RWPE1 (cell line): ENCODE data around the gene TMEM184A.

Experiments used
- CTCF ChIA-PET: fragments of 350-600 bp; sonication (Branson Sonifier 250); formaldehyde crosslinking; extraction: SDS; loops from one replicate; lab custom pipeline; 2021; lab: Yijun Ruan, JAX
- POLR2A ChIA-PET: fragments of 400-600 bp; formaldehyde crosslinking; extraction: SDS; loops from one replicate; lab custom pipeline; 2020; ENCODE audit warnings: antibody characterized with exemption; ENCODE audit not compliant: low non-redundant PET; lab: Yijun Ruan, JAX
- DNase-seq: peaks from one replicate; pipeline ENCODE4 v3.0.0; 2012; ENCODE audit warnings: low spot score
- H3K27ac ChIP-seq: fragments of 450-650 bp; 2 replicates; pipeline ENCODE4 v1.5.1; 2017
- CTCF ChIP-seq: fragments of 450-650 bp; conservative IDR thresholded peaks from 2 replicates; pipeline ENCODE4 v1.5.1; 2017; ENCODE audit warnings: low read depth, mild to moderate bottlenecking

Gene TMEM184A

GRCh38 chr7:1564603-1565022 is 8.6 kb upstream of the TMEM184A start:
- peak overlapping the region; percentile 96 for H3K27ac ChIP-seq
- POLR2A ChIA-PET = no interaction called here
- TF ChIP-seq CTCF = no peak
- peak; percentile 61 for DNase-seq
- CTCF ChIA-PET = no interaction called here

GRCh38 chr7:1563981-1564602 is 8.1 kb upstream of the TMEM184A start:
- ChIA-PET CTCF (no interaction called here), POLR2A (no interaction called here)
- H3K27ac ChIP-seq = peak overlapping the region; percentile 96
- no peak for TF ChIP-seq CTCF
- no peak for DNase-seq

- ChIA-PET POLR2A (no interaction called here), CTCF (no interaction called here)
- DNase-seq = no peak
- no peak for TF ChIP-seq CTCF
- peak overlapping the region; percentile 96 for H3K27ac ChIP-seq
Observed at GRCh38 chr7:1562597-1563051, 6.6 kb upstream of the TMEM184A start.

GRCh38 chr7:1562116-1562515 is 6.1 kb upstream of the TMEM184A start:
- CTCF ChIA-PET = no interaction called here
- DNase-seq = no peak
- H3K27ac ChIP-seq = peak overlapping the region; percentile 96
- POLR2A ChIA-PET = no interaction called here
- TF ChIP-seq CTCF = no peak

GRCh38 chr7:1561036-1561940 is 5.3 kb upstream of the TMEM184A start:
- DNase-seq = no peak
- CTCF ChIA-PET = no interaction called here
- POLR2A ChIA-PET = no interaction called here
- H3K27ac ChIP-seq = peak overlapping the region; percentile 96
- TF ChIP-seq CTCF = no peak

GRCh38 chr7:1560620-1561031 is 4.6 kb upstream of the TMEM184A start:
- ChIA-PET CTCF (no interaction called here), POLR2A (no interaction called here)
- TF ChIP-seq CTCF = no peak
- DNase-seq = no peak
- peak overlapping the region; percentile 96 for H3K27ac ChIP-seq
